ENCODE data around the gene BUD13.
"Not testable (repeated sequence)": the region's sequence is repeated elsewhere in the genome, so short reads cannot be mapped to it uniquely, and the experiment has no call there.

The BUD13 gene

DNA sequence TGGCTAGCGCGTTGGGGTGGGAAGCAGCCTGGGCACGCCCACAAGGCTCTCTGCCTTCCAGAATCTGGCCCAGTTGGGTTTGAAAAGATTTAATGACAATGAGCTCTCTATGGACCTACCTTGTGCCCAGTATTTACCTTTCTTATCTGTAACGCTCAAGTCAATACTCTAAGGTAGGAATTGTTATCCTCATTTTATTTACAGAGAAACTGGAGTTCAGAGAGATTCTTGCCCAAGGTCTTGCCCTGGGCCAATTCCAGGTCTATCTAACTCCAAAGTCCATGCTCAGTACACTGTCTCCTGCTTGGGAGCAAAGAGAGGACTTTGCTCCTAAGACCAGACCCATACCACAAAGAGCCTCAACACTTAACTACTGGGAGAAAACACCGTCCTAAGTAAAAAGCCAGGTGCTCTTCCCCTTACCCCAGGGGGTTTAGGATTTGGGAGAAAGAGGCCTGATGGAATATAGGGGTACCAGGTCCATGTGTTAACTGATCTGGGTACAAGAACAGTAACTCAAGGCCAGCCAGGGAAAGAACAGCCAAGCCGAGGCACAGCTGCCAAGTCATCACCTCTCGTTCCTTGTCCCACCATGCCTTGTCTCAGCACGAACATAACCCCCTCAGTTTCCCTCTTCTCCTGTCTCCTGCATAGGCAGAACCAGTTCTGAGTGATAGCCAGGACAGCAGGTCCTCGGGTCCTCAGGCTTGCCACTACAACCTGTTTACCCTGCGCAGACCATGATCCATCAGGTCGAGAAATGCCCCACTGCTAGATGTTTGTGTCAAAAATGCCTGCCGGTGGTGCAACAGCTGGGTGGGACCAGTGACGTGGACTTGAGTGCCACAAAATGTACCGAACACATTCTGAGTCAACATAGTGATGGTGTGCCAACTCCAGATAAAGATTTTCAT lies 35.7 kb upstream of the BUD13 start:
- H3K36me3 ChIP-seq (ENCODE audit: control insufficient read depth in 2 of 2, insufficient read depth in 2 of 2, low read length in 2 of 2): no peaks in the 10 kb centered on the region
- H3K9me3 ChIP-seq (ENCODE audit: control insufficient read depth in 2 of 2, low read length in 2 of 2): no peaks in the 10 kb centered on the region
- no peaks in the 10 kb centered on the region for H3K27me3 ChIP-seq (ENCODE audit: control insufficient read depth in 2 of 2, insufficient read depth in 2 of 2, low read length in 2 of 2)
- H3K4me1 ChIP-seq (ENCODE audit: control insufficient read depth in 2 of 2, insufficient read depth in 2 of 2, low read length in 2 of 2): peaks cover 0 to 5% of the 10 kb centered on the region in 2 donors
- no peak overlapping the region for H3K27ac ChIP-seq (ENCODE audit: low read depth in 2 of 2, low read length in 2 of 2)
- no peak overlapping the region for H3K9ac ChIP-seq (ENCODE audit: low read depth in 1 of 2, low read length in 2 of 2)
- H3K4me3 ChIP-seq (ENCODE audit: low read length in 2 of 2): no peak overlapping the region

GRCh38 chr11:116807601-116808261 lies 34.9 kb upstream of the BUD13 start:
- Histone ChIP-seq H3K27me3 (ENCODE audit: control insufficient read depth in 2 of 2, insufficient read depth in 2 of 2, low read length in 2 of 2) (no peaks in the 10 kb centered on the region), H3K36me3 (ENCODE audit: control insufficient read depth in 2 of 2, insufficient read depth in 2 of 2, low read length in 2 of 2) (no peaks in the 10 kb centered on the region), H3K4me3 (ENCODE audit: low read length in 2 of 2) (no peak overlapping the region), H3K4me1 (ENCODE audit: control insufficient read depth in 2 of 2, insufficient read depth in 2 of 2, low read length in 2 of 2) (peaks cover 0 to 5% of the 10 kb centered on the region in 2 donors), H3K9ac (ENCODE audit: low read depth in 1 of 2, low read length in 2 of 2) (no peak overlapping the region), H3K9me3 (ENCODE audit: control insufficient read depth in 2 of 2, low read length in 2 of 2) (no peaks in the 10 kb centered on the region), H3K27ac (ENCODE audit: low read depth in 2 of 2, low read length in 2 of 2) (no peak overlapping the region)

- no peaks in the 10 kb centered on the region for H3K9me3 ChIP-seq (ENCODE audit: control insufficient read depth in 2 of 2, low read length in 2 of 2)
- peaks cover 0 to 5% of the 10 kb centered on the region in 2 donors for H3K4me1 ChIP-seq (ENCODE audit: control insufficient read depth in 2 of 2, insufficient read depth in 2 of 2, low read length in 2 of 2)
- H3K9ac ChIP-seq (ENCODE audit: low read depth in 1 of 2, low read length in 2 of 2): no peak overlapping the region
- no peak overlapping the region for H3K27ac ChIP-seq (ENCODE audit: low read depth in 2 of 2, low read length in 2 of 2)
- no peaks in the 10 kb centered on the region for H3K36me3 ChIP-seq (ENCODE audit: control insufficient read depth in 2 of 2, insufficient read depth in 2 of 2, low read length in 2 of 2)
- no peak overlapping the region for H3K4me3 ChIP-seq (ENCODE audit: low read length in 2 of 2)
- no peaks in the 10 kb centered on the region for H3K27me3 ChIP-seq (ENCODE audit: control insufficient read depth in 2 of 2, insufficient read depth in 2 of 2, low read length in 2 of 2)
Observed at GRCh38 chr11:116804001-116804400, 31.2 kb upstream of the BUD13 start.

GRCh38 chr11:116801662-116802061 lies 28.9 kb upstream of the BUD13 start:
- H3K27me3 ChIP-seq (ENCODE audit: control insufficient read depth in 2 of 2, insufficient read depth in 2 of 2, low read length in 2 of 2); H3K9ac ChIP-seq (ENCODE audit: low read depth in 1 of 2, low read length in 2 of 2); H3K36me3 ChIP-seq (ENCODE audit: control insufficient read depth in 2 of 2, insufficient read depth in 2 of 2, low read length in 2 of 2); H3K27ac ChIP-seq (ENCODE audit: low read depth in 2 of 2, low read length in 2 of 2); H3K4me1 ChIP-seq (ENCODE audit: control insufficient read depth in 2 of 2, insufficient read depth in 2 of 2, low read length in 2 of 2); H3K9me3 ChIP-seq (ENCODE audit: control insufficient read depth in 2 of 2, low read length in 2 of 2); H3K4me3 ChIP-seq (ENCODE audit: low read length in 2 of 2): not testable (repeated sequence)

GRCh38 chr11:116800610-116801009 lies 27.8 kb upstream of the BUD13 start:
- no peak overlapping the region for H3K27ac ChIP-seq (ENCODE audit: low read depth in 2 of 2, low read length in 2 of 2)
- no peak overlapping the region for H3K9ac ChIP-seq (ENCODE audit: low read depth in 1 of 2, low read length in 2 of 2)
- H3K27me3 ChIP-seq (ENCODE audit: control insufficient read depth in 2 of 2, insufficient read depth in 2 of 2, low read length in 2 of 2): no peaks in the 10 kb centered on the region
- no peaks in the 10 kb centered on the region for H3K4me1 ChIP-seq (ENCODE audit: control insufficient read depth in 2 of 2, insufficient read depth in 2 of 2, low read length in 2 of 2)
- H3K36me3 ChIP-seq (ENCODE audit: control insufficient read depth in 2 of 2, insufficient read depth in 2 of 2, low read length in 2 of 2): no peaks in the 10 kb centered on the region
- H3K9me3 ChIP-seq (ENCODE audit: control insufficient read depth in 2 of 2, low read length in 2 of 2): no peaks in the 10 kb centered on the region
- H3K4me3 ChIP-seq (ENCODE audit: low read length in 2 of 2): no peak overlapping the region

GRCh38 chr11:116798368-116798767 lies 25.6 kb upstream of the BUD13 start:
- H3K36me3 ChIP-seq (ENCODE audit: control insufficient read depth in 2 of 2, insufficient read depth in 2 of 2, low read length in 2 of 2): no peaks in the 10 kb centered on the region
- no peaks in the 10 kb centered on the region for H3K27me3 ChIP-seq (ENCODE audit: control insufficient read depth in 2 of 2, insufficient read depth in 2 of 2, low read length in 2 of 2)
- H3K9ac ChIP-seq (ENCODE audit: low read depth in 1 of 2, low read length in 2 of 2): no peak overlapping the region
- H3K27ac ChIP-seq (ENCODE audit: low read depth in 2 of 2, low read length in 2 of 2): no peak overlapping the region
- no peaks in the 10 kb centered on the region for H3K4me1 ChIP-seq (ENCODE audit: control insufficient read depth in 2 of 2, insufficient read depth in 2 of 2, low read length in 2 of 2)
- no peak overlapping the region for H3K4me3 ChIP-seq (ENCODE audit: low read length in 2 of 2)
- no peaks in the 10 kb centered on the region for H3K9me3 ChIP-seq (ENCODE audit: control insufficient read depth in 2 of 2, low read length in 2 of 2)

- Histone ChIP-seq H3K9me3 (ENCODE audit: control insufficient read depth in 2 of 2, low read length in 2 of 2) (no peaks in the 10 kb centered on the region), H3K9ac (ENCODE audit: low read depth in 1 of 2, low read length in 2 of 2) (no peak overlapping the region), H3K36me3 (ENCODE audit: control insufficient read depth in 2 of 2, insufficient read depth in 2 of 2, low read length in 2 of 2) (no peaks in the 10 kb centered on the region), H3K27me3 (ENCODE audit: control insufficient read depth in 2 of 2, insufficient read depth in 2 of 2, low read length in 2 of 2) (no peaks in the 10 kb centered on the region), H3K4me3 (ENCODE audit: low read length in 2 of 2) (no peak overlapping the region), H3K4me1 (ENCODE audit: control insufficient read depth in 2 of 2, insufficient read depth in 2 of 2, low read length in 2 of 2) (no peaks in the 10 kb centered on the region), H3K27ac (ENCODE audit: low read depth in 2 of 2, low read length in 2 of 2) (no peak overlapping the region)
Observed at GRCh38 chr11:116797816-116798215, 25.0 kb upstream of the BUD13 start.

- H3K27me3 ChIP-seq (ENCODE audit: control insufficient read depth in 2 of 2, insufficient read depth in 2 of 2, low read length in 2 of 2): no peaks in the 10 kb centered on the region
- no peak overlapping the region for H3K27ac ChIP-seq (ENCODE audit: low read depth in 2 of 2, low read length in 2 of 2)
- no peak overlapping the region for H3K9ac ChIP-seq (ENCODE audit: low read depth in 1 of 2, low read length in 2 of 2)
- no peak overlapping the region for H3K4me3 ChIP-seq (ENCODE audit: low read length in 2 of 2)
- no peaks in the 10 kb centered on the region for H3K9me3 ChIP-seq (ENCODE audit: control insufficient read depth in 2 of 2, low read length in 2 of 2)
- H3K4me1 ChIP-seq (ENCODE audit: control insufficient read depth in 2 of 2, insufficient read depth in 2 of 2, low read length in 2 of 2): no peaks in the 10 kb centered on the region
- H3K36me3 ChIP-seq (ENCODE audit: control insufficient read depth in 2 of 2, insufficient read depth in 2 of 2, low read length in 2 of 2): no peaks in the 10 kb centered on the region
Observed at GRCh38 chr11:116796548-116796947, 23.8 kb upstream of the BUD13 start.

GRCh38 chr11:116794851-116795250 lies 22.1 kb upstream of the BUD13 start:
- peaks cover 0 to 3% of the 10 kb centered on the region in 2 donors for H3K4me1 ChIP-seq (ENCODE audit: control insufficient read depth in 2 of 2, insufficient read depth in 2 of 2, low read length in 2 of 2)
- H3K9ac ChIP-seq (ENCODE audit: low read depth in 1 of 2, low read length in 2 of 2): no peak overlapping the region
- H3K4me3 ChIP-seq (ENCODE audit: low read length in 2 of 2): no peak overlapping the region
- no peaks in the 10 kb centered on the region for H3K27me3 ChIP-seq (ENCODE audit: control insufficient read depth in 2 of 2, insufficient read depth in 2 of 2, low read length in 2 of 2)
- H3K27ac ChIP-seq (ENCODE audit: low read depth in 2 of 2, low read length in 2 of 2): no peak overlapping the region
- no peaks in the 10 kb centered on the region for H3K9me3 ChIP-seq (ENCODE audit: control insufficient read depth in 2 of 2, low read length in 2 of 2)
- no peaks in the 10 kb centered on the region for H3K36me3 ChIP-seq (ENCODE audit: control insufficient read depth in 2 of 2, insufficient read depth in 2 of 2, low read length in 2 of 2)

GRCh38 chr11:116793772-116794097 lies 20.9 kb upstream of the BUD13 start:
- Histone ChIP-seq H3K36me3 (ENCODE audit: control insufficient read depth in 2 of 2, insufficient read depth in 2 of 2, low read length in 2 of 2) (no peaks in the 10 kb centered on the region), H3K4me3 (ENCODE audit: low read length in 2 of 2) (no peak overlapping the region), H3K9ac (ENCODE audit: low read depth in 1 of 2, low read length in 2 of 2) (no peak overlapping the region), H3K4me1 (ENCODE audit: control insufficient read depth in 2 of 2, insufficient read depth in 2 of 2, low read length in 2 of 2) (peaks cover 0 to 3% of the 10 kb centered on the region in 2 donors), H3K9me3 (ENCODE audit: control insufficient read depth in 2 of 2, low read length in 2 of 2) (no peaks in the 10 kb centered on the region), H3K27ac (ENCODE audit: low read depth in 2 of 2, low read length in 2 of 2) (no peak overlapping the region), H3K27me3 (ENCODE audit: control insufficient read depth in 2 of 2, insufficient read depth in 2 of 2, low read length in 2 of 2) (peaks cover 0 to 3% of the 10 kb centered on the region in 2 donors)

Data from mucosa of rectum (tissue), 2 donors.